Activated T-helper 1 cell treated with anti-CD3 and anti-CD28 coated beads, Interleukin-12 subunit alpha, Interleukin-12 subunit beta, Interleukin-2, Interleukin-4 antibody, amounts not matched to agents 30 ng/mL and 10 ng/mL and 1 ng/mL, durations not matched to agents 14 hours and 24 hours and 36 hours (primary cell): Measurements from ENCODE around the gene ABCC1. TPM values are rescaled to one million over a fixed set of nuclear protein-coding genes. Genes with fewer than 3 reads are reported as not detected.
"Not testable (repeated sequence)": the region's sequence is repeated elsewhere in the genome, so short reads cannot be mapped to it uniquely, and the experiment has no call there.

ENCODE experiments used
- DNase-seq: peaks from one replicate; pipeline ENCODE4 v3.0.0; 2021; ENCODE audit warnings: low spot score
- H3K27ac Mint-ChIP-seq: one replicate; pipeline ENCODE4 v1.8.0; 2021; ENCODE audit warnings: mild to moderate bottlenecking, mixed read lengths
- H3K27me3 Mint-ChIP-seq: one replicate; pipeline ENCODE4 v1.8.0; 2022; ENCODE audit warnings: mild to moderate bottlenecking, moderate library complexity, mixed read lengths; ENCODE audit not compliant: insufficient read depth
- H3K36me3 Mint-ChIP-seq: one replicate; pipeline ENCODE4 v1.8.0; 2021; ENCODE audit warnings: low read depth, mixed read lengths
- H3K4me1 Mint-ChIP-seq: one replicate; pipeline ENCODE4 v1.8.0; 2021; ENCODE audit warnings: low read depth, mixed read lengths
- H3K4me3 Mint-ChIP-seq: one replicate; pipeline ENCODE4 v1.8.0; 2021; ENCODE audit warnings: mild to moderate bottlenecking, moderate library complexity, mixed read lengths
- H3K9me3 Mint-ChIP-seq: one replicate; pipeline ENCODE4 v1.8.0; 2021; ENCODE audit warnings: mixed read lengths
- intact Hi-C: fragments of 100-400 bp; cut with micrococcal nuclease; formaldehyde crosslinking; loops from one replicate; pipeline ENCODE4 v1.15.1; 2024
- total RNA-seq: library from RNA; stranded (reverse); gene quantifications from 2 replicates; pipeline ENCODE4 v1.2.3, GENCODE V29; 2022

The ABCC1 gene
- total RNA-seq, 1 donor from 2014 or later, result 108 TPM

DNA sequence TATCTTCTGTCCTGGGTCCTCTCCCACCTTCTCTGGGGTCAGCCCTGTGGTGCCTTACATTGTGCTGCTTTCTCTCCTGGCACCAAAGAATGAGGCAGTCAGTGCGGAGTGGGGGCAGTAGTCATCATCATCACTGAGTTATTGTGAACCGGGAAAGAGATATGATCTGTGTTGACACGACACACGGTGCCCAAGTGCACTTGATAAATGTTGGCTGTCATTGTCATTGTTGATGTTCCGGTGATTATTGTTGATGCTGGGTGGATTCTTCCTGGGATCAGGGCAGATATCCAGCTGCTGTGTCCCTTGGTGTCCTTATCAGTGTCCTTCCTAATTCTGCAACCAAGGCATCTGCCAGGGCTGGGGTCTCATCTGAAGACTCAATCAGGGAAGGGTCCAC is 152.2 kb downstream of the ABCC1 start:
- DNase-seq, result no peak
- H3K36me3 Mint-ChIP-seq, result peaks cover 51% of the 10 kb centered on the region
- H3K4me1 Mint-ChIP-seq, result no peaks in the 10 kb centered on the region
- no peaks in the 10 kb centered on the region for H3K27me3 Mint-ChIP-seq
- H3K4me3 Mint-ChIP-seq, result no peak overlapping the region
- no peaks in the 10 kb centered on the region for H3K9me3 Mint-ChIP-seq
- H3K27ac Mint-ChIP-seq, result no peak overlapping the region
- intact Hi-C loops, result no loop called here

DNA sequence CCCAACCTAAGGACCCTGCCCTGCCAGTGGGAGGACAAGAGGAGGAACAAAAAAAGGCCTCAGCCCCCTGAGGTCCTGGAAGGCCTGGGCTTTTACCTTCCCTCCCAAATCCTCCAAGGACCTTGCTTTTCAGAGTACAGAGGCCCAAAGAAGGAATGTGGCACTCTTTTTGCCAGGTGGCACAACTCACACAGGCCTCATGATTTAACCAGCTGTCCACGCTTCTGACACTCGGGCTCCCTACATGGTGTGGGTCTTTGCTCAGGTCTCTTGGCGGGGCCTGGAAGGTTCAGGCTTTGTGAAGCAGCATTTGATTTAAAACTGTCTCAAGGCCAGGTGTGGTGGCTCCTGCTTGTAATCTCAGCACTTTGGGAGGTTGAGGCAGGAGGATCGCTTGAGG is 153.3 kb downstream of the ABCC1 start:
- Mint-ChIP-seq H3K9me3 (no peaks in the 10 kb centered on the region), H3K4me3 (no peak overlapping the region), H3K36me3 (peaks cover 54% of the 10 kb centered on the region), H3K27me3 (no peaks in the 10 kb centered on the region), H3K27ac (no peak overlapping the region), H3K4me1 (no peaks in the 10 kb centered on the region)
- no peak for DNase-seq
- intact Hi-C loops, result no loop called here

DNA sequence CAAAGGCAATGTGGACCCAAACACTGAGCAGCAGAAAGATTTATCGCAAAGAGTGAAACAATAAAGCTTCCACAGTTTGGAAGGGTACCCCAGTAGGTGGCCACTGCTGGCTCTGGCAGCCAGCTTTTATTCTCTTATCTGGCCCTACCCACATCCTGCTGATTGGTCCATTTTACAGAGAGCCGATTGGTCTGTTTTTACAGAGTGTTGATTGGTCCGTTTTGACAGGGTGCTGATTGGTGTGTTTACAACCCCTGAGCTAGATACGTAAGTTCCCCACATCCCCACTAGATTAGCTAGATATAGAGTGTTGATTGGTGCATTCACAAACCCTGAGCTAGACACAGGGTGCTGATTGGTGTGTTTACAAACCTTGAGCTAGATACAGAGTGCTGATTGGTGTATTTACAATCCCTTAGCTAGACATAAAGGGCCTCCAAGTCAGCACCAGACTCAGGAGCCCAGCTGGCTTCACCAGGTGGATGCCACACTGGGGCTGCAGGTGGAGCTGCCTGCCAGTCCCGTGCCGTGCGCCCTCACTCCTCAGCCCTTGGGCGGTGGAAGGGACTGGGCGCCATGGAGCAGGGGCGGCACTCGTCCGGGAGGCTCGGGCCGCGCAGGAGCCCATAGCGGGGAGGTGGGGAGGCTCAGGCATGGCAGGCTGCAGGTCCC is 154.9 kb downstream of the ABCC1 start:
- H3K9me3 Mint-ChIP-seq, DNase-seq, H3K4me1 Mint-ChIP-seq, H3K4me3 Mint-ChIP-seq, H3K27ac Mint-ChIP-seq, intact Hi-C loops, H3K27me3 Mint-ChIP-seq: not testable (repeated sequence)
- peaks cover 44% of the 10 kb centered on the region for H3K36me3 Mint-ChIP-seq

DNA sequence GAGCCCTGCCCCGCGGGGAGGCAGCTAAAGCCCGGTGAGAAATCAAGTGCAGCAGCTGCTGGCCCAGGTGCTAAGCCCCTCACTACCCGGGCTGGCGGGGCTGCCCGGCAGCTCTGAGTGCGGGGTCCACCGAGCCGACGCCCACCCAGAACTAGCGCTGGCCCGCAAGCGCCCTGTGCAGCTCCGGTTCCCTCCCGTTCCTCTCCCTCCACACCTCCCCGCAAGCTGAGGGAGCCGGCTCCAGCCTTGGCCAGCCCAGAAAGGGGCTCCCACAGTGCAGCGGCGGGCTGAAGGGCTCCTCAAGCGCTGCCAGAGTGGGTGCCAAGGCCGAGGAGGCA is 155.4 kb downstream of the ABCC1 start:
- H3K27me3 Mint-ChIP-seq, H3K4me3 Mint-ChIP-seq, DNase-seq, H3K4me1 Mint-ChIP-seq, H3K27ac Mint-ChIP-seq, H3K9me3 Mint-ChIP-seq, intact Hi-C loops: not testable (repeated sequence)
- peaks cover 43% of the 10 kb centered on the region for H3K36me3 Mint-ChIP-seq

DNA sequence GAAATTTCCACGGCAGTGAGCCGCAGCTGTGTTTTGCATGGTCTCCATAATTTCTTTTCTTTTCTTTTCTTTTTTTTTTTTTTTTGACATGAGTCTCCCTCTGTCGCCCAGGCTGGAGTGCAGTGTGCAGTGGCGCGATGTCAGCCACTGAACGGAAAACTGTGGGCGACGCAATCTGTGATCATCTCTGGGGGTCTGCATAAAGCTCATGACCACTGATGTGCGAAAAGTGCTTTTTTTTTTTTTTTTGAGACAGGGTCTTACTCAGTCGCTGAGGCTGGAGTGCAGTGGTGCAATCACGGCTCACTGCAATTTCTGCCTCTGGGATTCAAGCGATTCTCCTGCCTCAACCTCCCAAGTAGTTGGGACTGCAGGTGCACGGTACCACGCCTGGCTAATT is 156.2 kb downstream of the ABCC1 start:
- Mint-ChIP-seq H3K4me3 (no peak overlapping the region), H3K4me1 (no peaks in the 10 kb centered on the region), H3K27me3 (no peaks in the 10 kb centered on the region), H3K27ac (no peak overlapping the region), H3K36me3 (peaks cover 45% of the 10 kb centered on the region), H3K9me3 (no peaks in the 10 kb centered on the region)
- DNase-seq, result no peak
- intact Hi-C loops, result no loop called here

DNA sequence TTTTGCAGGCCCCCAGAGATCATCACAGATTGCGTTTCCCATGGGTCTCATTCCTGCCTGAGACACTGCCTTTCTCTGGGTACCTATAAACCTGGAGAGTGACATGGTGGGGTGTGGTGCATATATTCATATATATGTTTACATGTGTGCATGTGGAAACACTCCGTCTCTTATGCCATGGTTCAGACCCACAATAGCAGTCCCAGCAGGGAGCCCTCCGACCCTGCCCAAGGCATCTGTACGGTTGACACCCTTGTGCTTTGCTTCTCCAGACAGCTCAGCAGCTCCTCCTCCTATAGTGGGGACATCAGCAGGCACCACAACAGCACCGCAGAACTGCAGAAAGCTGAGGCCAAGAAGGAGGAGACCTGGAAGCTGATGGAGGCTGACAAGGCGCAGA is 157.1 kb downstream of the ABCC1 start:
- Mint-ChIP-seq H3K9me3 (no peaks in the 10 kb centered on the region), H3K36me3 (peaks cover 51% of the 10 kb centered on the region), H3K27me3 (no peaks in the 10 kb centered on the region), H3K27ac (no peak overlapping the region), H3K4me1 (no peaks in the 10 kb centered on the region), H3K4me3 (no peak overlapping the region)
- DNase-seq, result no peak
- intact Hi-C loops, result no loop called here

DNA sequence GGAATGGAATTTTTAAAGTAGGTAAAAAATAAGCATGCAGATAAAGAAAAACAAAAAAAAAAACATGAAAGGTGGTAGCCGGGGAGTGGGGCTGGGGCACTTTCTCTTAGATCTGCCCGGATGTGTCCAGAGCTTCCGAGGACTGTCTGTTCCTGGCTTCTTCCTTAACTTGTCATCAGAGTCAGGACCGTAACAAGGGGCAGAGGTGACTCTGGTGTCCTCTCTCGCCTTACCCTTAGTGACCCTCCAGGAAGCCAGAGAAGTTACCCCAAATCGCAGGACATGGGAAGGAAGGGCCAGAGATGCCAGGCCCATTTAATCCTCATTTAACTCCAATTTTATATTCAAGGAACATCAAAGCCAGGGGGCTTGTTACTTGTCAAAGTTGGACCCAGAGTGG is 158.4 kb downstream of the ABCC1 start:
- Mint-ChIP-seq H3K4me1 (no peaks in the 10 kb centered on the region), H3K36me3 (peaks cover 50% of the 10 kb centered on the region), H3K27me3 (no peaks in the 10 kb centered on the region), H3K4me3 (no peak overlapping the region), H3K27ac (no peak overlapping the region), H3K9me3 (no peaks in the 10 kb centered on the region)
- DNase-seq, result no peak
- intact Hi-C loops, result no loop called here

DNA sequence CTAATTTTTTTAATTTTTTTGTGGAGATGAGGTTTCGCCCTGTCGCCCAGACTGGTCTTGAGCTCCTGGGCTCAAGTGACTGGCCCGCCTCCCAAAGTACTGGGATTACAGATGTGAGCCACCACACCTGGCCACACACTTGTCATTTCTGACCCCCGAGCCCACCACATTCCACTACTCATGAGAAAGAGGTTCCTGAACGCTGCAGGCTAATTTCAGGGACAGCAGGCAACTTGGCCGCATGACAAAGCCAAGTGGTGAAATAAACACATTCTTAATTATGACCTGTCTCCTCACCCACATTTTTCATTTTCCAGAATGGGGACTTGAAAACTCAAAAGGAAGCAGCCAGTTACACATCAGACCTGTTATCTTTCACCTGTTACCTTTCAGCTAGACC is 159.3 kb downstream of the ABCC1 start:
- no peak for DNase-seq
- Mint-ChIP-seq H3K27ac (no peak overlapping the region), H3K4me3 (no peak overlapping the region), H3K4me1 (no peaks in the 10 kb centered on the region), H3K9me3 (no peaks in the 10 kb centered on the region), H3K36me3 (peaks cover 51% of the 10 kb centered on the region), H3K27me3 (no peaks in the 10 kb centered on the region)
- intact Hi-C loops, result no loop called here

DNA sequence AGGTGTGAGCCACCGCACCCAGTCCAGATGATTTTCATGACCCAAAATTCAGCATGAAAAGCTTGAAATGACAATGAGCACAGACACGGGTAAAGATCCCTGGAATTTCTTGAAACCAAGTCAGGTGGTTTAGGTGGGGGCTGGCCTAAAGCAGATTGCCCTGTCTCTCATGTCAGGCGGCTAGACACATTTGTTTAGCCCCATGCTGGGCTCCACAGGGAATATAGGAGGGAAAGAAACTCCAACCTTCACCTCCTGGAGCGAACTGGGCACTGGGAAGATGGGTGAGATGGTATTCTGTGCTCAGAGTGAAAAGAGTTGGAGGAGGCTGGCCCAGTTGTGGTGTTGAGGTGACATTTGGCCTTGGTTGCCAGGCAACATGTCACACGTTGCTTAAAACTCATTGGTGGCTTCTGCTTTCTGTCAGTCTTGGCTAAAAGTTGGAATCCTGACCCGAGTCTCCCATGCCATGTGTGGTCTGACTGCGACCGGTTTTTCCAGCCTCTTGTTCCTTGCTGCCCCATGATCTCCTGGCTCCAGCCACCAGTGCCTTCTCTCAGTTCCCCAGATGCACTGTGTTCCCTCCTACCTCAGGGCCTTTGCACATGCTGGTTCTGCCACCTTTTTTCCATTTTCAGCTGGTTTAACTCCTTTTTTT is 160.2 kb downstream of the ABCC1 start:
- Mint-ChIP-seq H3K9me3 (no peaks in the 10 kb centered on the region), H3K36me3 (peaks cover 54% of the 10 kb centered on the region), H3K4me1 (no peaks in the 10 kb centered on the region), H3K27ac (no peak overlapping the region), H3K4me3 (no peak overlapping the region), H3K27me3 (no peaks in the 10 kb centered on the region)
- DNase-seq, result no peak
- intact Hi-C loops, result no loop called here

DNA sequence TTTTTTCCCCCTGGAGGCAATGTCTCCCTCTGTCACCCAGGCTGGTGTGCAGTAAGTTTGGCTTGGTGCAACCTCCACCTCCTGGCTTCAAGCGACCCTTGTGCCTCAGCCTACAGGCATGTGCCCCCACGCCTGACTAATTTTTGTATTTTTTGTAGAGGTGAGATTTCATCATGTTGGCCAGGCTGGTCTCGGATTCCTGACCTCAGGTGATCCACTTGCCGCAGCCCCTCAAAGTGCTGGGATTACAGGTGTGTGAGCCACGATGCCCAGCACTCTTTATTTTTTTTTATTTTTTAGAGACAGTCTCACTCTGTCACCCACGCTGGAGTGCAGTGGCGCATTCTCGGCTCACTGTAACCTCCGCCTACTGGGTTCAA is 160.7 kb downstream of the ABCC1 start:
- Mint-ChIP-seq H3K27ac (no peak overlapping the region), H3K4me1 (no peaks in the 10 kb centered on the region), H3K4me3 (no peak overlapping the region), H3K36me3 (peaks cover 57% of the 10 kb centered on the region), H3K27me3 (no peaks in the 10 kb centered on the region), H3K9me3 (no peaks in the 10 kb centered on the region)
- intact Hi-C loops, result no loop called here
- DNase-seq, result no peak

DNA sequence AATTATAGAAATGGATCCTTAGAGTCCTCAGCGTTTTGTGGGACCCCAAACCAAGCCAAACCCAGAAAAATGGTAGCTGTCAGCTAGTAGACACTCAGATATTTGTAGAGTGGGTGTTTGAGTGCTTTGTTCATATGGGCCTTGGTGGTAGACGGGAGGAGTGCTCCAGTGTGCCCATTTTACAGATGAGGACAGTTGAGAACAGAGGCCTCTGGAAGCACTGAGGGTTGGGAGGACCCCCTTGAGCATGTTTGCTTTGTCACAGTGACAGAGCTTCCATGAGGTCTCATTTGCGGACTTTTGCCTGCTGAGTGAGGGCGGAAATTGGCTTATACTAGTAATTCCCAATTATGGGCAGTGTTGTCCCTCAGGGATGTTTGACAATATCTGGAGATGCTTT is 162.2 kb downstream of the ABCC1 start:
- Mint-ChIP-seq H3K27ac (no peak overlapping the region), H3K36me3 (peaks cover 60% of the 10 kb centered on the region), H3K27me3 (no peaks in the 10 kb centered on the region), H3K4me1 (no peaks in the 10 kb centered on the region), H3K4me3 (no peak overlapping the region), H3K9me3 (peaks cover under 1% of the 10 kb centered on the region)
- intact Hi-C loops, result no loop called here
- no peak for DNase-seq

DNA sequence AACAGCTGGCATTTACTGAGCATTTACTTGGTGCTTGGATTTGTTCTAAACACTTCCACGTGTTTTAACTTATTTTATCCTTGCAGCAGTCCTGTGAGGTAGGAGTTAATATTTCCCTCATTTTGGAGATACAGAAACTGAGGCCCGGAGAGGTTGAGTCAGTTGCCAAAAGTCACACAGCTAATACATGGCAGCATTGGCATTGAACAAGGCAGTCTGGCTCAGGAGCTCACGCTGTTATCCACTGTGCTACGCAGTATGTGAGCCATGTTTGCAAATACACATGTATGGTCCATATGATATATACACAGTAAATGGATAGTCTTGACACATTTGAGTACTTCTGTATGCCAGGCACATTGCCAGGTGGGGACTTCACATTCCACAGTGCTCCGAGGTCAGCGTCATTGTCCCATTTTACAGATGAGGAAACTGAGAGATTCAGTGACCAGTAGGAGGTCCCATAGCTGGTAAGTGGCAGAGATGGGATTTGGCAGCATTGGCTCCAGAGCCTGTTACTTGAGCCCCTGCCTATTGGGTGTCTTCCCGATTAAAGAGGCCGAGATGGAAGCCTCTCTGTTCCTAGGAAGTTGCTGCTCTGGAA is 163.1 kb downstream of the ABCC1 start:
- no peaks in the 10 kb centered on the region for H3K27me3 Mint-ChIP-seq
- H3K36me3 Mint-ChIP-seq, result peaks cover 65% of the 10 kb centered on the region
- H3K9me3 Mint-ChIP-seq, result peaks cover 7% of the 10 kb centered on the region
- DNase-seq, result no peak
- H3K27ac Mint-ChIP-seq, result no peak overlapping the region
- H3K4me1 Mint-ChIP-seq, result no peaks in the 10 kb centered on the region
- intact Hi-C loops, result no loop called here
- no peak overlapping the region for H3K4me3 Mint-ChIP-seq

DNA sequence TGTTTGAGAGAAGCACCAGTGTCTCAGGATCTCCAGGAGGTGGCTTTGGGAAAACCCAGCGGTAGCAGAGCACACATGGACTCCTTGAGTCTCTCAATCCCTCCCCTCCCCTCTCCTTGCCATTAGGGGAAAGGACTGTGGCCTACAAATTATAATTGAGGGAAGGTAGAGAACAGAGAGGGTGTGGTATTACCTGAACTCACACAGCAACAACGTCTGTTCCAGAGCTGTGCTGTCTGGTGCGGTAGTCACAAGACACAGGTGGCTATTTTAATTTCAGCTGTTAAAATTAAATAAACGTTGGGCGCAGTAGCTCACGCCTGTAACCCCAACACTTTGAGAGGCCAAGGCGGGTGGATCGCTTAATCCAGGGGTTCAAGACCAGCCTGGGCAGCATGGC is 163.7 kb downstream of the ABCC1 start:
- no peak overlapping the region for H3K27ac Mint-ChIP-seq
- no peaks in the 10 kb centered on the region for H3K27me3 Mint-ChIP-seq
- DNase-seq, result no peak
- no peak overlapping the region for H3K4me3 Mint-ChIP-seq
- peaks cover 67% of the 10 kb centered on the region for H3K36me3 Mint-ChIP-seq
- intact Hi-C loops, result no loop called here
- no peaks in the 10 kb centered on the region for H3K4me1 Mint-ChIP-seq
- H3K9me3 Mint-ChIP-seq, result peaks cover 11% of the 10 kb centered on the region
